ENCODE results near the gene RSU1.

The RSU1 gene

DNA sequence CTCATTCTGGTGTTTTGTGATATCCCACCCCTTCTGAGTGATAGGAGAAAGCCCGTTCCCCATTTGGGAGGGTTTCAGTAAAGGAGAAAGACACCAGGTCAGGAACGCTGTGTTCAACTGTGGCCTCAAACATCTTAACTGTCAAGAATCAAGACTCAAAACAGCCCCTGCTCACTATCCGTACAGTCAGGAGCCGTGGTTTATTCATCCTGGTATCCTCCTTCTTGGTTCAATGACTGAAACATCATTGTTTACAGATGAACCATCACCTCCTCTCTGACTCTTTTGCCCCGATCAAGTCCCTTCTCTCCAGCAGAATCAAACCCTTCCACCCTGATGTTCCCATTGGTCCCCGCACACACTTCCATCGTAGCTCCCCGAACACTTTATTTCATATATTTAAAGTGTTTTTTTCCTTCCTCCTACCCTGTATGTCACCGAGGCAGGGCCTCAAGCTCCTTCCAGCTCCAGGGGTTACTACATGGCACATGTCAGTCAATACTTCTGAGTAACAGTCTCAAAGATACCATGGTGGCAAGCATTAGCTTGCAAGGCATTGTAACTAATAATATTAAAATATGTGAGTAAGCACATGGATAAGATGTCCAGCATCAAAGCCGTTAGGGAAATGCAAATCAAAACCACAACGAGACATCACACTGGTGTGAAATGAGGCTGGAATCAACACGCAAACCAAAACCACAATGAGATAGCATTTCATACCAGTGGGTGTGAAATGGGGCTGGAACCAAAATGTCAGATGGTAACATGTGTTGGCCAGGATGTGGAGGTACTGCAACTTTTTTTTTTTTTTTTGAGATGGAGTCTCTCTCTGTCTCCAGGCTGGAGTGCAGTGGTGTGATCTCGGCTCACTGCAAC, 170.8 kb downstream of the RSU1 start:
- peaks cover 5% of the 10 kb centered on the region; the same call in 1 of the 2 replicates for H3K4me1 ChIP-seq (ENCODE audit: control insufficient read depth, insufficient read depth, low read length)
- H3K27me3 ChIP-seq (ENCODE audit: control insufficient read depth, insufficient read depth, low read length): no peaks in the 10 kb centered on the region
- no peaks in the 10 kb centered on the region for H3K9me3 ChIP-seq (ENCODE audit: control insufficient read depth, insufficient read depth, low read length)
- no peak overlapping the region for H3K9ac ChIP-seq (ENCODE audit: low read depth, low read length)
- no peaks in the 10 kb centered on the region for H3K36me3 ChIP-seq (ENCODE audit: control insufficient read depth, insufficient read depth, low read length)
- H3K4me3 ChIP-seq (ENCODE audit: low read depth, low read length): no peak overlapping the region
- H3K27ac ChIP-seq (ENCODE audit: low read depth, low read length): no peak overlapping the region

DNA sequence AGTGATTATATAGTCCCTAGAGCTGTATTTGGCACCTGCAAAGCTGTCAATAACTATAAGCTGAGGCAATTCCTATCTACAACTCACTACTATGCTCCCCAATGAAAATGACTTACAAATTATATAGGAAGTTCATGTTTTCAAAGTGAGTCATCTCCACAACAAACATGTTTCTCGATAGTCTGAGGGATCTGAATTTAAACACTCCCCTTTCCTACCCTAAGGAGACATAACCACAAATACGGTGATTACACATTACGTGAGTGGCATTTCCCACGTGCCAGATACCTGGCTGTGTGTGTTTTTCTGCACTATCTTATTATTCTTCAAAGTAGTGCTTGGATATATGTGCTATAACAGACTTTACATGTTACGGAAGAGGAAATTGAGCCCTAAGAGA, 173.1 kb downstream of the RSU1 start:
- Histone ChIP-seq H3K4me1 (ENCODE audit: control insufficient read depth, insufficient read depth, low read length) (peaks cover 5% of the 10 kb centered on the region; the same call in 1 of the 2 replicates), H3K36me3 (ENCODE audit: control insufficient read depth, insufficient read depth, low read length) (no peaks in the 10 kb centered on the region), H3K9ac (ENCODE audit: low read depth, low read length) (no peak overlapping the region), H3K27ac (ENCODE audit: low read depth, low read length) (no peak overlapping the region), H3K9me3 (ENCODE audit: control insufficient read depth, insufficient read depth, low read length) (no peaks in the 10 kb centered on the region), H3K4me3 (ENCODE audit: low read depth, low read length) (no peak overlapping the region), H3K27me3 (ENCODE audit: control insufficient read depth, insufficient read depth, low read length) (no peaks in the 10 kb centered on the region)

DNA sequence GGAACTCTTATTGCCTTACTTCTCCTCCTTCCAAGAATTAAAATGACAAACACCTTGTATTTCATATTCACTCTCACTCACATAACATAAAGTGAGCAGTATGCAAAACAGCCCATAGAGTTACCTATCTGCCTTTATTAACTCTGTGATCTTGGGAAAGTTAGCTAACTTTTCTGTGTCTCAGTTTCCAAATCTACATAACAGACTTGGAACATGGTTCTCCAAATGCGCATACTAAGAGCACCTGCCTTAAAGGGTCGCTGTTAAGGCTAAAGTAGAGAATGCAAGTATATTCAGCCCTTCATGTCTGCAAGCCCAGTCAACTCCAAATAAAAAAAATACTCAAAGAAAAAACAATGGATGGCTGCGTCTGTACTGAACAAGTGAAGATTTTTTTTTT, 173.7 kb downstream of the RSU1 start:
- Histone ChIP-seq H3K27ac (ENCODE audit: low read depth, low read length) (no peak overlapping the region), H3K27me3 (ENCODE audit: control insufficient read depth, insufficient read depth, low read length) (no peaks in the 10 kb centered on the region), H3K4me1 (ENCODE audit: control insufficient read depth, insufficient read depth, low read length) (peaks cover 5% of the 10 kb centered on the region; the same call in 1 of the 2 replicates)

DNA sequence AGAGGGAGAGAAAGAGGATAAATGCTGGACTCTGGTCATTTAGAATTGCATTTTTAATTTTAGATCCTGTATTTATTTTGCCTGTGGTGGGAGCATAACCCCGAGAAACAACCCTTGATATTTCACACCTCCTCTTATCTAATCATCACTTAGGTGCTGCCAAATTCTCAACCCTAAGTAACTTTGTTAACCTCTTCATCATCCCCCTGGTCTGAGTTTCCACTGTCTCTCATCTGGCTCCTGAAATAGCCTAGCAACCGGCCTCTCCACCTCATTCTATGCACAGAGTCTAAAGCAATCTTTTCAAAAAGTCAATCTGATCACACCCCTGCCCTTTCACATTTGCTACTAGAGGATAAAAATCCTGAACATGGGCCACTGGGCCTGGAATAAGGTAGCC, 177.1 kb downstream of the RSU1 start:
- H3K4me3 ChIP-seq (ENCODE audit: low read depth, low read length): no peak overlapping the region
- H3K9ac ChIP-seq (ENCODE audit: low read depth, low read length): no peak overlapping the region
- no peak overlapping the region for H3K27ac ChIP-seq (ENCODE audit: low read depth, low read length)
- no peaks in the 10 kb centered on the region for H3K36me3 ChIP-seq (ENCODE audit: control insufficient read depth, insufficient read depth, low read length)
- H3K4me1 ChIP-seq (ENCODE audit: control insufficient read depth, insufficient read depth, low read length): peaks cover 5% of the 10 kb centered on the region; the same call in 1 of the 2 replicates
- H3K9me3 ChIP-seq (ENCODE audit: control insufficient read depth, insufficient read depth, low read length): no peaks in the 10 kb centered on the region
- H3K27me3 ChIP-seq (ENCODE audit: control insufficient read depth, insufficient read depth, low read length): no peaks in the 10 kb centered on the region

More for the DNA sequence above, 173.7 kb downstream of the RSU1 start:
- H3K4me3 ChIP-seq (ENCODE audit: low read depth, low read length): no peak overlapping the region
- no peaks in the 10 kb centered on the region for H3K36me3 ChIP-seq (ENCODE audit: control insufficient read depth, insufficient read depth, low read length)
- no peaks in the 10 kb centered on the region for H3K9me3 ChIP-seq (ENCODE audit: control insufficient read depth, insufficient read depth, low read length)
- no peak overlapping the region for H3K9ac ChIP-seq (ENCODE audit: low read depth, low read length)

DNA sequence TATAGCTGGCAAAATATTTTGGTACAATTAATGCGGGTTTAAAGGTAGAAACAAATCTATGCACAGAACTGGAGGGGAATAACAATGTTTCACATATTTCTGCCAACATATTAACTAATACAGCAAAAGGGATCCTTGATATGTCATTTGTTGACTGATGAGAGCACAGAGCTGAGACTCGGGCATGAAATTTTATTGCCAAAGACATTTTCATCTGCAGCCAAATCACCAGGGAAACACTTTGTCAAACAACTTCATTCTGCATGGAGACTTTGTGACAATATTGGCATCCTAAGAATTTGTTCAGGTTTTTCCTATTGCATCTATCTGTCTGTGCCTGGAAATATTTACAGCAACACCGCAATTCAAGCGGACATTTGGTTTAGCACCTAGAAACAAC, 177.8 kb downstream of the RSU1 start:
- Histone ChIP-seq H3K9ac (ENCODE audit: low read depth, low read length) (no peak overlapping the region), H3K27ac (ENCODE audit: low read depth, low read length) (no peak overlapping the region), H3K4me1 (ENCODE audit: control insufficient read depth, insufficient read depth, low read length) (peaks cover 5% of the 10 kb centered on the region; the same call in 1 of the 2 replicates), H3K9me3 (ENCODE audit: control insufficient read depth, insufficient read depth, low read length) (no peaks in the 10 kb centered on the region), H3K36me3 (ENCODE audit: control insufficient read depth, insufficient read depth, low read length) (no peaks in the 10 kb centered on the region), H3K27me3 (ENCODE audit: control insufficient read depth, insufficient read depth, low read length) (no peaks in the 10 kb centered on the region), H3K4me3 (ENCODE audit: low read depth, low read length) (no peak overlapping the region)

DNA sequence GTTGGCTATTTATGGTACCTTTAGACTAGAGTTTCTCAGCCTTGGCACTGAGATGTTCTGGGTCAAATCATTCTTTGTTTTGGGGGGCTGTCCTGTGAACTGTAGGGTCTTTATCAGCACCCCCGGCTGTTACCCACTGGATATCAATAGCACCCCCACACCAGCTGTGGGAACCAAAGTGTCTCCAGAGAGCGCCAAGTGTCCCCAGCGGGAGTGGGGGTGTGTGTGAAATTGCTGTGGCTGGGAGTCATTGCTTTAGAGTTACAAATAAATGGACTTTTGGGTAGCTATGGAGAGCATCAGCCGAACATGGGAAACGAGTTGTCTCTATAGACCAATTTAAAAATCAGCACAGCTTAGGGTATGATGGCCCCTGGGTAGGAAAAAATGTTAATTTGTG, 184.2 kb downstream of the RSU1 start:
- Histone ChIP-seq H3K36me3 (ENCODE audit: control insufficient read depth, insufficient read depth, low read length) (no peaks in the 10 kb centered on the region), H3K27ac (ENCODE audit: low read depth, low read length) (no peak overlapping the region), H3K4me1 (ENCODE audit: control insufficient read depth, insufficient read depth, low read length) (no peaks in the 10 kb centered on the region), H3K4me3 (ENCODE audit: low read depth, low read length) (no peak overlapping the region), H3K9me3 (ENCODE audit: control insufficient read depth, insufficient read depth, low read length) (no peaks in the 10 kb centered on the region), H3K9ac (ENCODE audit: low read depth, low read length) (no peak overlapping the region), H3K27me3 (ENCODE audit: control insufficient read depth, insufficient read depth, low read length) (no peaks in the 10 kb centered on the region)

DNA sequence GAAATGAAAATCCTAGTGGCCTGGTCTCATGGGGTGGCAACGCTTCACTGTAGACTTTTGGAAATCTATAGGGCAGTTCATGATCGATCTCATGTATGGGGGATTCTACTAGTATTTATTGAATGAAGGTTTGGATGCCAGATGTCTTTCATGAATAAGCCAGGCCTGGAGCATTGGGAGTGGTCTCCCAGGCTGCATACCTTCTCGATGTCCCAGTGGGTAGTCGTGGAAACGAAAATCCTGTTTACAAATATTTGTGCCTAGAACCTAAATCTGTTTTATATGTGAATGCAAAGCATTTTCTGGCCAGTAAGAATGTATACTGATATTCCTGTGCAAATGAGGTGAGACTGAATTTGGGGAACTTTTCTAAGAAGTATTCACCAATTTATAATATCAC, 190.5 kb downstream of the RSU1 start:
- no peaks in the 10 kb centered on the region for H3K36me3 ChIP-seq (ENCODE audit: control insufficient read depth, insufficient read depth, low read length)

DNA sequence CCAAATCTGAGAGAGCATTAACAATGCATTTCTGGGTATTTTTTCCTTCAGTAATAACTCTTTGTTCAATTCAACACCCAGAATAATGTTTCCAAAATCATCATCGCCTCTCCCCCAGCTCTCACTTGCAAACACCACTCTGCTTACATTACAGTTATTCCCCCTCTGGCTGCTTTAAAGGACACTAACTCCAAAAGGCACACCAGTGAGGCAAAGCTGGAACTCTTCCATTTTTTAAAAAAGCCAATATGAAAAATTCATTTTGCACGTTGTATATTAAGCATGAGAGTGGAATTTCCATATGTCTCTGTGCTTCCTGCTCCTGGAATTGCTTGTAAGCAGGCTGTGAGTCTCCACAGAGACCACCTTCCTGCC, 204.3 kb downstream of the RSU1 start:
- H3K27me3 ChIP-seq (ENCODE audit: control insufficient read depth, insufficient read depth, low read length): no peaks in the 10 kb centered on the region
- H3K36me3 ChIP-seq (ENCODE audit: control insufficient read depth, insufficient read depth, low read length): no peaks in the 10 kb centered on the region
- H3K4me3 ChIP-seq (ENCODE audit: low read depth, low read length): no peak overlapping the region

More for the DNA sequence above, 190.5 kb downstream of the RSU1 start:
- Histone ChIP-seq H3K9ac (ENCODE audit: low read depth, low read length) (no peak overlapping the region), H3K9me3 (ENCODE audit: control insufficient read depth, insufficient read depth, low read length) (no peaks in the 10 kb centered on the region), H3K4me3 (ENCODE audit: low read depth, low read length) (no peak overlapping the region), H3K27me3 (ENCODE audit: control insufficient read depth, insufficient read depth, low read length) (no peaks in the 10 kb centered on the region), H3K27ac (ENCODE audit: low read depth, low read length) (no peak overlapping the region), H3K4me1 (ENCODE audit: control insufficient read depth, insufficient read depth, low read length) (no peaks in the 10 kb centered on the region)

GRCh38 chr10:16612115-16612980, 204.9 kb downstream of the RSU1 start:
- H3K27ac ChIP-seq (ENCODE audit: low read depth, low read length): no peak overlapping the region

More for the DNA sequence above, 204.3 kb downstream of the RSU1 start:
- Histone ChIP-seq H3K9ac (ENCODE audit: low read depth, low read length) (no peak overlapping the region), H3K27ac (ENCODE audit: low read depth, low read length) (no peak overlapping the region), H3K9me3 (ENCODE audit: control insufficient read depth, insufficient read depth, low read length) (no peaks in the 10 kb centered on the region), H3K4me1 (ENCODE audit: control insufficient read depth, insufficient read depth, low read length) (no peaks in the 10 kb centered on the region)

DNA sequence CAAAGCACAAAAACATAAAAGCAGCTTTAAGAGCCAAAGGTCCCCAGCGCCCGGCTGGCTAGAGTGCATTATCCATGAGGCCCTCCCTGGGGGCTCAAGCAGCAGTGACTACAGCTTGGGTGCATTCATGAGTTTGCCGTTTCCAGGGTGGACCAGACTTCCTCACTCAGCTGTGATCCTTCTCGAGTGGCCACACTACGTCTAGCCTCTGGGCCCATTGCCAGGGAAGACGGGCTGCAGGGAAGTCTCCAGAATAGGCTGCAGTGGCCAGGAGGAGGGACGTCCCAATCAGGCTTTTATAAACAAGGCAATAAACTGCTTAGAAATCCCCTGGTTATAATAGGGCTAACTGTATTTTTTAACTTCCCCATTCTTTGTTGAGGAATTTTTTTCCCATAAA, 206.2 kb downstream of the RSU1 start:
- Histone ChIP-seq H3K36me3 (ENCODE audit: control insufficient read depth, insufficient read depth, low read length) (no peaks in the 10 kb centered on the region), H3K9ac (ENCODE audit: low read depth, low read length) (no peak overlapping the region), H3K4me3 (ENCODE audit: low read depth, low read length) (no peak overlapping the region), H3K27me3 (ENCODE audit: control insufficient read depth, insufficient read depth, low read length) (no peaks in the 10 kb centered on the region), H3K4me1 (ENCODE audit: control insufficient read depth, insufficient read depth, low read length) (no peaks in the 10 kb centered on the region), H3K9me3 (ENCODE audit: control insufficient read depth, insufficient read depth, low read length) (no peaks in the 10 kb centered on the region), H3K27ac (ENCODE audit: low read depth, low read length) (no peak overlapping the region)

More at GRCh38 chr10:16612115-16612980, 204.9 kb downstream of the RSU1 start:
- Histone ChIP-seq H3K9ac (ENCODE audit: low read depth, low read length) (no peak overlapping the region), H3K27me3 (ENCODE audit: control insufficient read depth, insufficient read depth, low read length) (no peaks in the 10 kb centered on the region), H3K36me3 (ENCODE audit: control insufficient read depth, insufficient read depth, low read length) (no peaks in the 10 kb centered on the region), H3K4me1 (ENCODE audit: control insufficient read depth, insufficient read depth, low read length) (no peaks in the 10 kb centered on the region), H3K9me3 (ENCODE audit: control insufficient read depth, insufficient read depth, low read length) (no peaks in the 10 kb centered on the region), H3K4me3 (ENCODE audit: low read depth, low read length) (no peak overlapping the region)

- no peak overlapping the region for H3K9ac ChIP-seq (ENCODE audit: low read depth, low read length)
- H3K36me3 ChIP-seq (ENCODE audit: control insufficient read depth, insufficient read depth, low read length): no peaks in the 10 kb centered on the region
- H3K4me1 ChIP-seq (ENCODE audit: control insufficient read depth, insufficient read depth, low read length): no peaks in the 10 kb centered on the region
- no peak overlapping the region for H3K4me3 ChIP-seq (ENCODE audit: low read depth, low read length)
- no peak overlapping the region for H3K27ac ChIP-seq (ENCODE audit: low read depth, low read length)
- H3K27me3 ChIP-seq (ENCODE audit: control insufficient read depth, insufficient read depth, low read length): no peaks in the 10 kb centered on the region
- no peaks in the 10 kb centered on the region for H3K9me3 ChIP-seq (ENCODE audit: control insufficient read depth, insufficient read depth, low read length)
Observed at GRCh38 chr10:16609211-16609610, 208.0 kb downstream of the RSU1 start.

Measured in HUES48 (cell line).